Astrocyte (in vitro differentiated cells and primary cell): Measurements from ENCODE around the gene MRAP.

Experiments
- CTCF ChIP-seq: IDR thresholded peaks from 2 replicates; pipeline ENCODE4 v1.5.1; 2011; ENCODE audit warnings: low read depth, mild to moderate bottlenecking, inconsistent platforms, low read length, moderate library complexity; ENCODE audit not compliant: insufficient read depth
- EZH2 ChIP-seq: IDR thresholded peaks from 2 replicates; pipeline ENCODE4 v1.6.1; 2012; ENCODE audit warnings: mild to moderate bottlenecking, low read length, inconsistent platforms; ENCODE audit not compliant: insufficient read depth

- no peak for TF ChIP-seq CTCF
- no peak for TF ChIP-seq EZH2
These were observed 20.4 kb downstream of the MRAP start for GRCh38 chr21:32319012-32319411.
